ENCODE measurements around the gene UFSP2. TPM values are rescaled to one million over a fixed set of nuclear protein-coding genes. Genes with fewer than 3 reads are reported as not detected.

UFSP2 gene
- total RNA-seq, 1 donor from 2014 or later = 44.1 TPM

- DNase-seq (ENCODE audit: low spot score) = no peak
Observed at GRCh38 chr4:185352741-185353140, 73.0 kb downstream of the UFSP2 start.

GRCh38 chr4:185352202-185352601 is 73.6 kb downstream of the UFSP2 start:
- no peak for DNase-seq (ENCODE audit: low spot score)

- DNase-seq (ENCODE audit: low spot score) = no peak
Observed at GRCh38 chr4:185351691-185352090, 74.1 kb downstream of the UFSP2 start.

Other genes with a start within 250 kb of the UFSP2 start
- gene CFAP97, start 222.0 kb downstream of the UFSP2 start, total RNA-seq (ENCODE audit: insufficient read depth, low replicate concordance) = 37.8 TPM
- 16.1 TPM for gene SNX25, start 216.4 kb downstream of the UFSP2 start, total RNA-seq (ENCODE audit: insufficient read depth, low replicate concordance)
- 6.5 TPM for gene LRP2BP, start 30.0 kb downstream of the UFSP2 start, total RNA-seq (ENCODE audit: insufficient read depth, low replicate concordance)
- 38.0 TPM for gene ANKRD37, start 29.1 kb downstream of the UFSP2 start, total RNA-seq (ENCODE audit: insufficient read depth, low replicate concordance)
- gene CCDC110, start 45.8 kb upstream of the UFSP2 start, total RNA-seq (ENCODE audit: insufficient read depth, low replicate concordance) = 14.4 TPM
- 361 TPM for gene PDLIM3, start 109.5 kb upstream of the UFSP2 start, total RNA-seq (ENCODE audit: insufficient read depth, low replicate concordance)